ENCODE measurements around the gene S100B. TPM values are rescaled to one million over a fixed set of nuclear protein-coding genes. Genes with fewer than 3 reads are reported as not detected.

The S100B gene
- total RNA-seq, 1 experiment from 2014 or later = not detected

- BruUV-seq (replicated peaks) = no TSS peak
- Mint-ChIP-seq H3K27ac (ENCODE audit: unreplicated experiment) (no peak overlapping the region), H3K4me3 (ENCODE audit: unreplicated experiment) (no peak overlapping the region), H3K9me3 (ENCODE audit: unreplicated experiment) (peaks cover 10% of the 10 kb centered on the region), H3K36me3 (ENCODE audit: insufficient read depth, unreplicated experiment) (no peaks in the 10 kb centered on the region), H3K4me1 (ENCODE audit: low read depth, unreplicated experiment) (peaks cover 9% of the 10 kb centered on the region), H3K27me3 (ENCODE audit: insufficient read depth, unreplicated experiment) (no peaks in the 10 kb centered on the region)
- Histone ChIP-seq H3K4me3 (ENCODE audit: low read depth, low read length) (no peak overlapping the region), H3K27me3 (replicated peaks; ENCODE audit: control insufficient read depth, insufficient read depth, low read length) (no peaks in the 10 kb centered on the region), H3K4me1 (no peaks in the 10 kb centered on the region), H3K9me3 (peaks cover 4% of the 10 kb centered on the region; the same call in 1 of the 2 replicates), H3K36me3 (ENCODE audit: control insufficient read depth, insufficient read depth, low read length) (no peaks in the 10 kb centered on the region)
- TF ChIP-seq CTCF (IDR thresholded peaks at IDR 0.05; ENCODE audit: insufficient read depth in 1 of 2, low read depth in 1 of 2, low read length in 1 of 2, severe bottlenecking in 1 of 2, unreplicated experiment in 1 of 2) = no peak
- intact Hi-C loops (cut with micrococcal nuclease; ENCODE audit: unreplicated experiment) = no loop called here
- DNase-seq = no peak
- ChIA-PET CTCF (no interaction called here), POLR2A (no interaction called here)
These were observed 16.7 kb upstream of the S100B start for GRCh38 chr21:46621457-46622182.

- H3K9me3 ChIP-seq = peaks cover 4% of the 10 kb centered on the region; the same call in 1 of the 2 replicates
- H3K4me3 ChIP-seq (ENCODE audit: low read depth, low read length) = no peak overlapping the region
- no peaks in the 10 kb centered on the region for H3K4me1 ChIP-seq
- Mint-ChIP-seq H3K9me3 (ENCODE audit: unreplicated experiment) (peaks cover 10% of the 10 kb centered on the region), H3K27ac (ENCODE audit: unreplicated experiment) (no peak overlapping the region), H3K4me3 (ENCODE audit: unreplicated experiment) (no peak overlapping the region), H3K4me1 (ENCODE audit: low read depth, unreplicated experiment) (peaks cover 9% of the 10 kb centered on the region), H3K27me3 (ENCODE audit: insufficient read depth, unreplicated experiment) (no peaks in the 10 kb centered on the region), H3K36me3 (ENCODE audit: insufficient read depth, unreplicated experiment) (no peaks in the 10 kb centered on the region)
- ChIA-PET CTCF (no interaction called here), POLR2A (no interaction called here)
- DNase-seq = no peak
- no peaks in the 10 kb centered on the region for H3K27me3 ChIP-seq (replicated peaks; ENCODE audit: control insufficient read depth, insufficient read depth, low read length)
- intact Hi-C loops (cut with micrococcal nuclease; ENCODE audit: unreplicated experiment) = no loop called here
- BruUV-seq (replicated peaks) = no TSS peak
- H3K36me3 ChIP-seq (ENCODE audit: control insufficient read depth, insufficient read depth, low read length) = no peaks in the 10 kb centered on the region
- TF ChIP-seq CTCF (IDR thresholded peaks at IDR 0.05; ENCODE audit: insufficient read depth in 1 of 2, low read depth in 1 of 2, low read length in 1 of 2, severe bottlenecking in 1 of 2, unreplicated experiment in 1 of 2) = no peak
These were observed 16.0 kb upstream of the S100B start for GRCh38 chr21:46620846-46621245.

- Histone ChIP-seq H3K36me3 (ENCODE audit: control insufficient read depth, insufficient read depth, low read length) (no peaks in the 10 kb centered on the region), H3K27me3 (replicated peaks; ENCODE audit: control insufficient read depth, insufficient read depth, low read length) (no peaks in the 10 kb centered on the region), H3K9me3 (no peaks in the 10 kb centered on the region), H3K4me3 (ENCODE audit: low read depth, low read length) (no peak overlapping the region), H3K4me1 (no peaks in the 10 kb centered on the region)
- H3K27me3 Mint-ChIP-seq (ENCODE audit: insufficient read depth, unreplicated experiment) = peaks cover 4% of the 10 kb centered on the region
- no peaks in the 10 kb centered on the region for H3K36me3 Mint-ChIP-seq (ENCODE audit: insufficient read depth, unreplicated experiment)
- ChIA-PET CTCF (no interaction called here), POLR2A (no interaction called here)
- peaks cover 10% of the 10 kb centered on the region for H3K9me3 Mint-ChIP-seq (ENCODE audit: unreplicated experiment)
- H3K27ac Mint-ChIP-seq (ENCODE audit: unreplicated experiment) = no peak overlapping the region
- intact Hi-C loops (cut with micrococcal nuclease; ENCODE audit: unreplicated experiment) = no loop called here
- H3K4me3 Mint-ChIP-seq (ENCODE audit: unreplicated experiment) = no peak overlapping the region
- H3K4me1 Mint-ChIP-seq (ENCODE audit: low read depth, unreplicated experiment) = peaks cover 9% of the 10 kb centered on the region
- no peak for DNase-seq
- no peak for TF ChIP-seq CTCF (IDR thresholded peaks at IDR 0.05; ENCODE audit: insufficient read depth in 1 of 2, low read depth in 1 of 2, low read length in 1 of 2, severe bottlenecking in 1 of 2, unreplicated experiment in 1 of 2)
- BruUV-seq (replicated peaks) = no TSS peak
These were observed 15.0 kb upstream of the S100B start for GRCh38 chr21:46619846-46620245.

All from Caco-2 (cell line).